MM.1S (cell line): Measurements from ENCODE around the gene LRRC15.
A peak's percentile ranks its signal among the peaks of the same experiment; 100 is the strongest.

Experiments
- DNase-seq: peaks from one replicate; pipeline ENCODE4 v3.0.0-alpha.2; 2015
- H2AFZ ChIP-seq: fragments of 300-600 bp; sonication (generic); 2 replicates; pipeline ENCODE4 v1.6.0; 2016; ENCODE audit warnings: antibody characterized with exemption, low read length
- H3F3A ChIP-seq: fragments of 300-600 bp; sonication (generic); 2 replicates; pipeline ENCODE4 v1.6.1; 2016; ENCODE audit warnings: mild to moderate bottlenecking, antibody characterized with exemption, low read length, moderate library complexity, mixed read lengths; ENCODE audit not compliant: insufficient read depth
- H3K27ac ChIP-seq: fragments of 300-600 bp; sonication (generic); 2 replicates; pipeline ENCODE4 v1.5.1; 2016; ENCODE audit warnings: mild to moderate bottlenecking, low read length
- H3K27me3 ChIP-seq: fragments of 300-600 bp; sonication (generic); replicated peaks from 2 replicates; pipeline ENCODE4 v1.6.0; 2016; ENCODE audit warnings: low read length; ENCODE audit not compliant: insufficient read depth
- H3K36me3 ChIP-seq: fragments of 300-600 bp; sonication (generic); replicated peaks from 2 replicates; pipeline ENCODE4 v1.6.1; 2016; ENCODE audit warnings: mild to moderate bottlenecking, low read length, mixed read lengths; ENCODE audit not compliant: insufficient read depth
- H3K4me1 ChIP-seq: fragments of 300-600 bp; sonication (generic); 2 replicates; pipeline ENCODE4 v1.6.1; 2016; ENCODE audit warnings: low read length, mixed read lengths
- H3K4me2 ChIP-seq: fragments of 300-600 bp; sonication (generic); 2 replicates; pipeline ENCODE4 v1.6.0; 2016; ENCODE audit warnings: low read depth, low read length
- H3K4me3 ChIP-seq: fragments of 300-600 bp; sonication (generic); 2 replicates; pipeline ENCODE4 v1.5.1; 2016; ENCODE audit warnings: low read length, mixed read lengths
- H3K79me2 ChIP-seq: fragments of 300-600 bp; sonication (generic); 2 replicates; pipeline ENCODE4 v1.6.1; 2016; ENCODE audit warnings: mixed run types, low read length, mixed read lengths
- H3K9ac ChIP-seq: fragments of 300-600 bp; sonication (generic); 2 replicates; pipeline ENCODE4 v1.6.1; 2016; ENCODE audit warnings: low read length, mixed read lengths
- H3K9me2 ChIP-seq: fragments of 300-600 bp; sonication (generic); replicated peaks from 2 replicates; pipeline ENCODE4 v1.6.1; 2016; ENCODE audit warnings: mild to moderate bottlenecking, low read length, mixed read lengths; ENCODE audit not compliant: insufficient read depth
- H3K9me3 ChIP-seq: fragments of 300-600 bp; sonication (generic); replicated peaks from 2 replicates; pipeline ENCODE4 v1.6.1; 2016; ENCODE audit warnings: mild to moderate bottlenecking, low read length, mixed read lengths; ENCODE audit not compliant: insufficient read depth
- H4K20me1 ChIP-seq: fragments of 300-600 bp; sonication (generic); 2 replicates; pipeline ENCODE4 v1.6.1; 2016; ENCODE audit warnings: mild to moderate bottlenecking, low read length, moderate library complexity, mixed read lengths; ENCODE audit not compliant: insufficient read depth
- EZH2 ChIP-seq: fragments of 300-600 bp; sonication (generic); optimal IDR thresholded peaks from 2 replicates; pipeline ENCODE3; 2017; ENCODE audit warnings: low read depth, mild to moderate bottlenecking, antibody characterized with exemption, low read length, mixed read lengths
- EZH2phosphoT487 ChIP-seq: fragments of 300-600 bp; sonication (generic); IDR thresholded peaks from 2 replicates; pipeline ENCODE4 v1.6.1; 2018; ENCODE audit warnings: antibody characterized with exemption, low read length
- TF ChIP-seq, protein P1 (sequence below): fragments of 300-600 bp; sonication (generic); IDR thresholded peaks from 2 replicates; pipeline ENCODE4 v1.5.1; 2016; ENCODE audit warnings: antibody characterized with exemption, low read length, mixed read lengths

LRRC15 gene

DNA sequence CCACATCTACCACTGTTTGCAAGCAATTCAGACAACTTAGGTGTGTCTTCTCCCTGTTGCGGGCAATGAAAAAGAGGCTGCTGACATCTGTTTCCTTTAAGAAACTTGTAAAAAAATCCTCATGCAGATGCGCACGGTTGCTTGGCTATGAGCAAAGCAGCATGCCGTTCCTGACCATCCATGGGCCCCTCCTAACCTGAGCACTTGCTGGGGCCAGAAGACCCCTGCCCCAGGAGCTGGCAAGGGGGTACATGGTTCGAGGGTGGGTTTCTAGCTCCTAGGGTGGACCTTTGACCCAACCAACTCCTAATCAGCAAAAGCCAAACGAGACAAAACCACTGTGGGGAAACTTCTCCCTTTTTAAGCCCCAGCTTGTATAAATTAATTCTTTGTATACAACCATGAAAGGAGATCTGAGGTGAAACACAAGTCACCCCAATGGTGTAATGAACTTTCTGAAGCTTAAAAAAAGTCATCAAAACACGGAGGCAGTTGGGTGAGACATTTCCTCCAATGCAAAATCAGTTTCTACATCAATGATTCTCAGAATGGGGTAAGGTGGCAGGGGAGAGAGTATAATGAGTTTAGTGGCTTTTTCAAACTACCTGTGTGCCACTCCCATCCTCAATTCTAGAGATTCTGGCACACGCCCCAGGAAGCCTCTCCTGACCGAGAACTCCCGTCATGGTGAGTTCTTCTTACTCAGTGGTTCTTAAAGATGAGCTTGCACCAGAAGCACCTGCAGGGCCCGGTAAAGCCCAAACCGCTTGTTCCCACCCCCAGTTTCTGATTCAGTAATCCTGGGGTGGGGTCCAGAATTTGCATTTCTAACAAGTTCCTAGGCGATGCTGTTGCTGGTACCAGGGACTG, 62.5 kb downstream of the LRRC15 start:
- Histone ChIP-seq H3K9ac (peak overlapping the region; percentile 85), H3F3A (peaks cover 35% of the 10 kb centered on the region), H4K20me1 (no peaks in the 10 kb centered on the region), H3K79me2 (no peaks in the 10 kb centered on the region), H3K9me2 (no peaks in the 10 kb centered on the region), H3K4me1 (peaks cover 51% of the 10 kb centered on the region), H3K27ac (peak overlapping the region; percentile 96), H3K9me3 (no peaks in the 10 kb centered on the region), H3K36me3 (no peaks in the 10 kb centered on the region), H3K27me3 (no peaks in the 10 kb centered on the region), H3K4me2 (peak overlapping the region; percentile 94), H2AFZ (peak overlapping the region; percentile 44; the same call in 1 of the 2 replicates), H3K4me3 (peak overlapping the region; percentile 47)
- TF ChIP-seq, protein P1, sequence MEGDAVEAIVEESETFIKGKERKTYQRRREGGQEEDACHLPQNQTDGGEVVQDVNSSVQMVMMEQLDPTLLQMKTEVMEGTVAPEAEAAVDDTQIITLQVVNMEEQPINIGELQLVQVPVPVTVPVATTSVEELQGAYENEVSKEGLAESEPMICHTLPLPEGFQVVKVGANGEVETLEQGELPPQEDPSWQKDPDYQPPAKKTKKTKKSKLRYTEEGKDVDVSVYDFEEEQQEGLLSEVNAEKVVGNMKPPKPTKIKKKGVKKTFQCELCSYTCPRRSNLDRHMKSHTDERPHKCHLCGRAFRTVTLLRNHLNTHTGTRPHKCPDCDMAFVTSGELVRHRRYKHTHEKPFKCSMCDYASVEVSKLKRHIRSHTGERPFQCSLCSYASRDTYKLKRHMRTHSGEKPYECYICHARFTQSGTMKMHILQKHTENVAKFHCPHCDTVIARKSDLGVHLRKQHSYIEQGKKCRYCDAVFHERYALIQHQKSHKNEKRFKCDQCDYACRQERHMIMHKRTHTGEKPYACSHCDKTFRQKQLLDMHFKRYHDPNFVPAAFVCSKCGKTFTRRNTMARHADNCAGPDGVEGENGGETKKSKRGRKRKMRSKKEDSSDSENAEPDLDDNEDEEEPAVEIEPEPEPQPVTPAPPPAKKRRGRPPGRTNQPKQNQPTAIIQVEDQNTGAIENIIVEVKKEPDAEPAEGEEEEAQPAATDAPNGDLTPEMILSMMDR, result no peak
- no peak for TF ChIP-seq EZH2phosphoT487
- TF ChIP-seq EZH2, result no peak
- DNase-seq, result peak; percentile 97

DNA sequence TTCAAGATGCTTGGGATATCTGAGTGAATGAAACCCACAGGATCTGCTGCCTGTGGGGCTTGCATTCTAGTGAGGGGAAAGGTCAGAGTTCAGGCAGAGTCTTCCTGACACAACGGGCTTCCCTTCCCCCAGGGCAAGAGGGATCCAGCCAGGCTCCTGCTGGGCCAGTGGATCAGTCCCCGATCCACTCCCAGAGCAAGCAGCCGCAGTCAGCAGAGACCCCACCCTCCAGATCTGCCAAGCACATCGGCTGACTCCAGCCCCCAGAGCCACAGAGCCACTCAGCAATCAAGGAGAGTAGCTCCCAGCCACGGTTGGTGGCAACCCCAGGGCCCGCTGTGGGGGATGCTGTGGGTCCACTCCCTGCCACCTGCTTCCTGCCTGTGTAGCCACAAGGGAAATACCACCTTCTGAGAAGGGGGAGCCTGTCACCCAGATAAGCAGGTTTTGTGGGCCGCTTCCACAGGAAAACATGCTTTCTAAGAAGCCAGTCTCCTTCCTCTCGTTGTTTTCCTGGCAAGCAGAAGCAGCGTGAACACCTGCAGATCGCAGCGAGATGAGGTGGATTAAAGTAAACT, 63.3 kb downstream of the LRRC15 start:
- Histone ChIP-seq H2AFZ (peak overlapping the region; percentile 44), H3K9me3 (no peaks in the 10 kb centered on the region), H3K36me3 (no peaks in the 10 kb centered on the region), H3K9me2 (no peaks in the 10 kb centered on the region), H3K4me2 (peak overlapping the region; percentile 94), H3K27ac (peak overlapping the region; percentile 96), H4K20me1 (no peaks in the 10 kb centered on the region), H3K4me3 (peak overlapping the region; percentile 47), H3K27me3 (no peaks in the 10 kb centered on the region), H3K79me2 (no peaks in the 10 kb centered on the region), H3K9ac (peak overlapping the region; percentile 85), H3K4me1 (peaks cover 51% of the 10 kb centered on the region), H3F3A (peaks cover 35% of the 10 kb centered on the region)
- DNase-seq, result peak; percentile 99
- TF ChIP-seq, protein P1, result no peak
- TF ChIP-seq EZH2phosphoT487 (no peak), EZH2 (no peak)

DNA sequence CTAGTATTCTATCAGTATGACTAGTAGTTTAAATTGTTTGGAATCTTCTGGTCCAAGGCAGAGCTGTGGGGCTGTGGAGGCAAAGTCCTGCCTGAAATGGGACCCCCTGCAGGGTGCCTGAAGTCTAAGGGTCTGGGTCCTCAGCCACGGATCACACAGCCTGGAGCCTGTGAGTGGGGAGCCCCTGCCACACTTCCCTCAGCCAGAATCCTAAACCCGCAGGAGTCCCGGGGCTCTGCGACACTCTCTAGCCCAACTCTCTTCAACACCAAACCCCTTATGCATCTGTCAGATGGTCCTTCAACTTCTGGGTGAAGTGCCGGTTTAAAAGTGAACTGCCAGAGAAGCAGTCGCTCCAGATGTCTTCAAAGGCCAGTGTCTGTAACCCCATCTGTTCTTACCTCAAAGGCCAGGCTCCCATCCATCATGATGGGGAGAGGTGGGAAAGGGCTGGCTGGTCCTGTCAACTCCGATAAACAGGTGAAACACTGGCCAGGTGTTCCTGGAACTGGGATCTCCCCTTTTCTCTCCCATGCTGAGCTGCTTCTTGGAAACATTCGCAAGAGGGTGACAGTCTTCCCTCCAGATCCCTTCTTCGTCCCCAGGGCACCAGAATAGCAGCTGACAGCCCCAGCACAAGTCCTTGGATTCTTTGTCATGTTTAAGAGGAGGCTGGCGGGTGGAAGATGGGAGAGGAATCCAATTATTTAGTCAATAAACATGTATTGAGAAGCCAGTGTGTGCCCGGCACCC, 64.0 kb downstream of the LRRC15 start:
- Histone ChIP-seq H3K4me3 (peak overlapping the region; percentile 22), H4K20me1 (no peaks in the 10 kb centered on the region), H3K79me2 (no peaks in the 10 kb centered on the region), H3K36me3 (no peaks in the 10 kb centered on the region), H3F3A (peaks cover 35% of the 10 kb centered on the region), H3K9ac (peak overlapping the region; percentile 85), H3K4me1 (peaks cover 51% of the 10 kb centered on the region), H3K27me3 (no peaks in the 10 kb centered on the region), H3K9me3 (no peaks in the 10 kb centered on the region), H3K27ac (peak overlapping the region; percentile 96), H2AFZ (peak overlapping the region; percentile 44), H3K9me2 (no peaks in the 10 kb centered on the region), H3K4me2 (peak overlapping the region; percentile 94)
- DNase-seq, result peak; percentile 25
- TF ChIP-seq EZH2 (no peak), EZH2phosphoT487 (no peak)
- TF ChIP-seq, protein P1, result no peak
